Vagina (tissue), 2 donors: ENCODE data around the gene ADCY3.

Experiments used
- CTCF ChIP-seq, 3 experiments: fragments of 450-650 bp in 2 of 3; fragments of 200-600 bp in 1 of 3; sonication (generic) in 1 of 3; IDR thresholded peaks; one replicate each; pipeline ENCODE4 v1.5.1; 2017 to 2019; ENCODE audit warnings: antibody characterized with exemption in 3 of 3, mild to moderate bottlenecking in 2 of 3, moderate library complexity in 2 of 3
- POLR2A ChIP-seq, 2 donors: fragments of 450-650 bp; IDR thresholded peaks; one replicate each; pipeline ENCODE4 v1.6.1; 2017; ENCODE audit warnings: antibody characterized with exemption in 2 of 2, mild to moderate bottlenecking in 2 of 2, moderate library complexity in 2 of 2
- POLR2AphosphoS5 ChIP-seq, 2 donors: sonication (generic); formaldehyde crosslinking; IDR thresholded peaks; one replicate each; pipeline ENCODE4 v1.9.0; 2017; ENCODE audit warnings: antibody characterized with exemption in 2 of 2, mild to moderate bottlenecking in 2 of 2, low read depth in 1 of 2; ENCODE audit not compliant: insufficient read depth in 1 of 2

- no peak for TF ChIP-seq CTCF (IDR thresholded peaks at IDR 0.05)
- TF ChIP-seq POLR2AphosphoS5 (IDR thresholded peaks at IDR 0.05; ENCODE audit: insufficient read depth in 1 of 2, low read depth in 1 of 2): no peak
- TF ChIP-seq POLR2A (IDR thresholded peaks at IDR 0.05): no peak
Observed at GRCh38 chr2:24878341-24878740, 41.7 kb downstream of the ADCY3 start.
